GM19023 (cell line): ENCODE data around the gene DPT.

Experiments
- ATAC-seq: cut with Tn5 transposase; IDR thresholded peaks from one replicate; pipeline ENCODE4 v1.9.1; 2021; ENCODE audit warnings: mild to moderate bottlenecking, moderate library complexity; ENCODE audit not compliant: unreplicated experiment

DPT gene

DNA sequence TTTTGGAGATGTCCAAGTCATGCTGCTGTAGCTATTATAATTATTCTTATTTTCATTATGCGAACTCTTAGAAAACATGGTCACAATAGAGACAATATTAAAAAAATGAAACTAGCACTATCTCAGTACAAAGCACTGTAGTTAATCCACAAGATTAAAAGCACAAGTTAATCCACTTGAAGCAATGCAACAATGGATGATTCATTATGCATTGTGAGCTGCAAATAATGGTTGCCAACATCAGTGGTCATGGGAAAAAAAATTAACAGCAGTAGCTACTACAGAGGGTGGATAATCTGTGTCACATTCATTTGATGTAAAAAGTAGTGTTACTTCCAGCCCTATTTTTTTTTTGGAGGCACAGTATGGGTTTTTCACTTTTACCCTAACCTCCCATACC, 56.7 kb downstream of the DPT start:
- no peak for ATAC-seq

DNA sequence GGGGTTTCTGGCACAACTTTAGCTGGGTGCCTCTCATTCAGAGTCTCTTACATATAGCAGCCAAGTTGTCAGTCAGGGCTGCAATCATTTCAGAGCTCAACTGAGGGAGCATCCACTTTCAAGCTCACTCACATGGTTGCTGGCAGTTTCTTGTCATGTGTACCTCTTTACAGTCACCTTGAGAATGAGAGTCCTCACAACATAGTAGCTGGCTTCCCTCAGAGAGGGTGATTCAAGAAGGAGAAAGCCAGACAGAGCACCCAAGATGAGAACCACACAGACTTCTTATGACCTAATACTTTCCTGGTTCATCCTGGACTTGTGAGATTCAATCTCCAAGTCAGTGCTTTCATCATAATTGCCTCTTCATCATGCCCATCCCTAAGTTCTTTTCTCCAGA, 57.2 kb downstream of the DPT start:
- no peak for ATAC-seq

- no peak for ATAC-seq
These were observed 63.0 kb downstream of the DPT start for GRCh38 chr1:168665975-168666374.

- no peak for ATAC-seq
These were observed 64.8 kb downstream of the DPT start for GRCh38 chr1:168664069-168664834.

DNA sequence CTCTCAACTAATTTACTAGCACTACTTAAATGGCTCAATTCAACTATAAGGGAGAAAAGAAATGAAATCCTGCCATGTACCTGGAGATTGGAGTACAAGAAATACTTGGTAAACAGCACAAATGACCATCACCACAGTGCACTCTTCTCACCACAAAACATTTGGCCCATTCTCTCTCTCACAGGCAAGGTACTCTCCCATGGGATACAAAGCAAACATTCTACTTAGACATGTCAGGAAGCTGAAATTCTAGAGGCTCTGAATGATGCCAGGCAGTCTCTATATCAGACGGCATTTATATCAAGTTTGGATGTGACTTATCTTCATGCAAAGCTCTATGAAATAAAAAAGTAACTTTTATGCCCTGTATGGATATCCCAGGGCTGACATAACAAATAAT, 72.5 kb downstream of the DPT start:
- ATAC-seq = no peak

DNA sequence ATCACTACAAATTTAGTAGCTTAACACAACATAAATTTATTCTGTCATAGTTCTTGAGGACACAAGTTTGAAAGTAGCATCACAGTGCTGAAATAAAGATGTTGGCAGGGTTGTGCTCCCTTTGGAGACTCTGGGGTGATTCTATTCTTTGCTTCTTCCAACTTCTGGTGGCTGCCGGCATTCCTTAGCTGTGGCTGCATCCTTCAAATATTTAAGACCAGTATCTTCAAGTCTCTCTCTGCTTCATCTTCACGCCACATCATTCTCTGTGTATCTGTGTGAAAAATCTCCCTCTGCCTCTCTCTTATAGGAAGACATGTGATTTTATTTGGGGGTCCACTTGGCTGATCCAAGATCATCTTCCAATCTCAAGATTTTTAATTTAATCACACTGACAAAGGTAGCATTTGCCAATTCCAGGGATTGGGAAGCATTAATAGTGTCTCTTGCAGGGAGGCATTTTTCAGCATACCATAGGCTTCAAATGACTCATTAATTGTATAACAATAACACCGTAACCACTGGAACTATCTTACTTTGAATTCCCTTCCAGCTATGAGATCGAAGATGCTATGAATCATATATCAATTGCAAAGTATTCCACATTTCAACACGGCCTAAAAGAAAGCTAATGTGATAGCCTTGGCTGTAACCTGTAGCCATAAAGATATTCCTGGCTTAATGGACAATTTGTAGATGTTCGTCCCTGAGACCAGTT, 74.6 kb downstream of the DPT start:
- no peak for ATAC-seq

- ATAC-seq = no peak
These were observed 75.4 kb downstream of the DPT start for GRCh38 chr1:168653567-168653966.

DNA sequence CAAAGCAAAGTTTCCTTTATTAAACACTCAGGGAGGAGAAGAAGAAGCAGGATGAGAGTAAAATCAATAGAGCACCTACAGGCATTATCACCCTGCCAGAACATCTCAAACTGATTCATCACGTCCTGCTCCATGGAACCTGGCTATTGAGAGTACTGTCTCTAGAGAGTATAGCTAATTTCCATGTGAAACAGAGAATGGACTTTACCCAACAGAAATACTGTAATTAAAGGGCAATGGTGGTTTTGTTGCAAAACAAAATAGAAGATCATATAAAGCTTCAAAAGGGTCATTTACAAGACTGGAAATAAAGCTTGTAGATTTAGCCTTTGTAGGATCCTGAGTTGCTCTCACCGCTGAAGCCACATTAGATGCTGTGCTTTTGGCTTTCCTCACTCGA, 83.3 kb downstream of the DPT start:
- ATAC-seq = no peak
